GM11168 (cell line): ENCODE data around the gene CTR9.
"Not testable (repeated sequence)": the region's sequence is repeated elsewhere in the genome, so short reads cannot be mapped to it uniquely, and the experiment has no call there.

Source experiments
- in situ Hi-C: fragments of 300-500 bp; cut with MboI; formaldehyde crosslinking; loops from one replicate; pipeline ENCODE4 v1.12.0; 2022; ENCODE audit warnings: low sequenced_read_pairs; ENCODE audit not compliant: unreplicated experiment

Gene CTR9

DNA sequence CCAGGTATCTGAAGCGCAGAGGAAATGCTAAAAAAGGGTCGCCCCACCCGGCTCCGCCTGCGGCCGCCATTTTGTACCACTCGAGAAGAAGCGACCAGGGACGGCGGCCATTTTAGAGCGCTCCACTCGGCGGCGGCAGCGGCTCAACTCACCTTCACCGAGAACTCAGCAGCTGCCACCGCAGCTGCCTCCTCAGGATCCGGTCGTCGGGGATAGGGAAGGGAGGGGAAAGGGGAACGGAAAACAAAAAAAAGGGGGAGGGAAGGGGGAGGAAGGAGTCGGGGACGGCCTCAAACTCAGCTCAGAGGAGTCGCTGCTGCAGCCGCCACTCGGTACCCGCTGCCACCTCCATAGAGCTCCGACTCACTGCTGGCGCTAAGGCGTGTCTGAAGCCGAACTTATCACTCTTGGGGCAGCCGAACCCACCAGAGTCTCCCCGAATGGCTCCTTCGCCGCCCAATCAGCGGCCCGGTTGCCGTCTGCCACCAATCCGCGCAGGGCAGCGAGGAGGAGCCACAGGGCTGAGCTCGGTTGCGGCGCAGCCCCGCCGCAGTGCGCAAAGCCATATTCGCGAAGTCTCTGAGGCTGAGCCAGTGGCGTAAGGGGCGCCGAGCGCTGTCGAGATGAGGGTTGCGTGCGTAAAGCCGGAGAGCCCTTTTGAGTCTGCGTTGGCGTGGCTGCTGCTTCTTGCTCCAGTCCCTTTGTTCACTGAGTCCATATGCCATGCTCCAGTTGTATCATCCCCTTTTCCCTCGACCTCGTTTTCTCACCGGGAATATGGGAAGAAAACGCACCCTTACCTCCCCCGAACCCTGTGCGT lies 57.7 kb downstream of the CTR9 start, which contains the start of gene EIF4G2:
EIF4G2 (minus strand) TSS at position 374 of the 820 bp plus-strand sequence.
- in situ Hi-C loops = no loop called here

DNA sequence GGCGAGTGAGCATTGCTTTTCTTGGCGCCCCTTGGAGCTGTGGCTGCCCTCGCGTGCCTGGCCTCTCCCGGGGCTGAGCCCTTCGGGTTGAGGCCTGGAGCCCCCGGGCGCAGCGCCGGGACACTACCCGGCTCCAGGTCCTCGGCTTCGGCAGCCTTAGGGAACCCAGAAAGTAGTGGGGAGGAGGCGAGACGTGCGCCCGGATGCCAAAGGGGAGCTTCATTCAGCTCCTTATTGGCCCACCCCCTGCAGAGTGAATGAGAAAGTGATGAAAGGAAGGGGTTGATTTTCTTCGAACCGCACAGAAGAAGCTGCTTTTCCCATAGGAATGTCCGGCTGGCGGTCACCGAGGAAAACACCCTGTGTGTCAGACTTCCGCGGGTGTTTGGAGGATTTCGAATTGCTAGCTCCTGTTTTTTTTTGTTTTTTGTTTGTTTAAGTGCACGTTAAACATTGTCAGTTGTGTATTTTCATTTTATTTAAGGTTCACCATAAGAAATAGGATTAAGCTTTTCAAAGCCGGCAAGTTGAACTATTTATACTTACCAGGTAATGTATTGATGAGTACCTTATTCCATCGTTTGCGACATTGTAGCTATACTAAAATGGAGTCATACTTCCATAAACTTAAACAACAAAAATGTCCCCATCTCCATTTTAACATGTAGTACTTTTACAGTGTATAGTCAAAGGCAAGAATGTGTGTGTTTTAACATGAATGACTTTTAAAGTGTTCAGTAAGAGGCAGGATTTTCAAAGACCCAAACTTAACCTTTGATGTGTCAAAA lies 58.5 kb downstream of the CTR9 start:
- in situ Hi-C loops = no loop called here

DNA sequence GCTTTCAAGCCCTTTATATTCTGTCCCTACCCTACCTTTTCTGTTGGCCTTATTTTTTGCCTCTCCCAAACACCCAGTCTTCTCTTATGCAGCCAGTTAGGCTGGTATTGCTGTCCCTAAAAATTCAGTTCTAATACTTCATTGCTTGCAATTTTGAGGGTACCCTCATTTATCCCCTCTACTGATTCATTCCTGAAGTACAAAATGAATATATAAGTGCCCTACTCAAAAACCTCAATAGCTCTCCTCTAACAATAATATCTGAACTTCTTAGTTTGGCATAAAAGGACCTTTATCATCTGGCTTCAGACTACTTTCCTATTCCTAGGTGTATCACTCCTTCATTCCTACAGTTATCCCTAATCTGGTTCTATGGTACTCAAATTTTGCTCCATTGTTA lies 62.9 kb downstream of the CTR9 start:
- in situ Hi-C loops = no loop called here

DNA sequence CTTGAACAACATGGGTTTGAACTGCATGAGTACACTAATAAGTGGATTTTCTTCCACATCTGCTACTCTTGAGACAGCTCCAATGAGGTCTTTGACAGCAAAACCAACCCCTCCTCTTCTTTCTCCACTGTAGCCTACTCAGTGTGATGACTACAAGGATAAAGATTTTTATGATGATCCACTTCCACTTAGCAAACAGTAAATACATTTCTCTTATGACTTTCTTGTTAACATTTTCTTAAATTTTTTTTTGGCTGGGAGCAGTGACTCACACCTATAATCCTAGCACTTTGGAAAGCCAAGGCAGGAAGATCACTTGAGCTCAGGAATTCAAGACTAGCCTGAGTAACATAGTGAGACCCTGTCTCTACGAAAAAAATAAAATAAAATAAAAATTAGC lies 67.5 kb downstream of the CTR9 start:
- in situ Hi-C loops = no loop called here

DNA sequence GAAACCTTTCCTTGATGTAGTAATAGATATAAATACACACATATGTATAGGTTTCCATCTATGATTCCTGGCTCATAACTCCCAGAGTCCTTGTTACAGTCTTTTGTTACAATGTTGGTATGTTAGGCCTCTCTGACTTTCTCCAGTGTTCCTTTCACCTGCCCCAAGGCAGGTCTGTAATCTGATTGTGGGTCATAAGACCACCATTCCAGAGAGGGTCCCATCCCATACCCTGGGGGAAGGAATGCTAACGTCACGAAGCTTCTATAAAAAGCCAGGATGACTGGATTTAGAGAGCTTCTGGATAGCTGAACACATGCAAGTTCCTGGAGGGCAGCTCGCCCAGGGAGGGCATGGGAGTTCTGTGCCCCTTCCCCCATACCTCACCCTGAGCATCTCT lies 71.4 kb downstream of the CTR9 start:
- in situ Hi-C loops = not testable (repeated sequence)

DNA sequence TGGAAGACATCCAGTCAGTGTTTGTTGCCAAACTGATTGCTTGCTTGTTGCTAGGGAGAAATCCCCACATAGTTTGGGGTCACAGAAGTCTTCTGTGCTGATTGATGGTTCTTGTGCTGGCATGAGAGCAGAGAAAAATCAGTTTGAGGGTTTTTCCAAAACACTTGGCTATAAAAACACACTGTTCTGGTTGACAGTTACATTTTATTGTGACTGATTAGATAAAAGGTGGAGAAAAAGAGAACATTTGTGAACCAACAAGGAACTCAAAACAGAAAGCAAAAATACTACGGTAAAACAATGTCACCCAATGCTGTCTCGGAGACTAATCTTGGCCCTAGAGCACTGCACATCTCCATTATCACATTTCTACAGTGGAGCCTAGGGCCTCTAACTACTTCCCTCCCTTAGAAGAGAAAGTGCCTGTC lies 72.1 kb downstream of the CTR9 start:
- in situ Hi-C loops = no loop called here

DNA sequence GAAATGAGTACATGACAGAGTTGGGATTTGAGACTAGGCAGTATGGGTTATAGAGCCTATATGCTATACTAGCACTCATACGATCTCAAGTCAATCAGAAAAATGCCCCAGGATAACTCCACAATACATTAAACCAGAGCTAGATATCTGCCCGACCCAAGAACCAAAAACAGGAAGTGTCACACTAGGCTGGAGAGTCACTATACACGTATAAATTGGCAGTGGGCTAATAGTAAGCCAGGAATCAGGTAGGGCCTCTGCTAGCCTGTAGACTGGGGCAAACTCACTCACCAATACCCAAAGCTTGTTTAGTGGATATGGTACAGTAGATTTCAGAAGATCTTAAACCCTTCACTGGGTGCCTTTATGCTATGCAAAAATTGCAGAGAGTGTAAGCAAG lies 73.8 kb downstream of the CTR9 start:
- in situ Hi-C loops = no loop called here

DNA sequence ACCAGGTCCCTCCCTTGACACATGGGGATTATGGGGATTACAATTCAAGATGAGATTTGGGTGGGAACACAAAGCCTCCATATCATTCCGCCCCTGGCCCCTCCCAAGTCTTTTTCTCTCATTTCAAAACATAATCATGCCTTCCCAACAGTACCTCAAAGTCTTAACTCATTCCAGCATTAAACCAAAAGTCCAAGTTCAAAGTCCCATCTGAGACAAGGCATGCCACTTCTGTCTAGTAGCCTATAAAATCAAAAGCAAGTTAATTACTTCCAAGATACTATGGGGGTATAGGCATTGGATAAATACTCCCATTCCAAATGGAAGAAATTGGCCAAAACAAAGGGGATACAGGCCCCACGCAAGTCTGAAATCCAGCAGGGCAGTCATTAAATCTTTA lies 77.4 kb downstream of the CTR9 start:
- in situ Hi-C loops = no loop called here

DNA sequence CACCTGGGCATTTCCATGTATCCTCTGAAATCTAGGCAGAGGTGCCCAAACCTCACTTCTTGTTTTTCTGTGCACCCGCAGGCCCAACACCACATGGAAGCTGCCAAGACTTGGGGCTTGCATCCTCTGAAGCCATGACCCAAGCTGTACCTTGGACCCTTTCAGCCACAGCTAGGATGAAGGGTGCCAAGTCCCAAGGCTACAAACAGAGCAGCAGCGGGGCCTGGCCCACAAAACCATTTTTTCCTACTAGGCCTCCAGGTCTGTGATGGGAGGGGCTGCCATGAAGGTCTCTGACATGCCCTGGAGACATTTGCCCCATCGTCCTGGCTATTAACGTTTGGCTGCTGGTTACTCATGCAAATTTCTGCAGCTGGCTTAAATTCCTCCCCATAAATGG lies 78.1 kb downstream of the CTR9 start:
- in situ Hi-C loops = no loop called here
